Motor neuron (in vitro differentiated cells): Measurements from ENCODE around the gene ADAM15. TPM values are rescaled to one million over a fixed set of nuclear protein-coding genes. Genes with fewer than 3 reads are reported as not detected.

Source experiments
- ATAC-seq, 8 experiments: fragments of 200-7000 bp; cut with Tn5 transposase; replicated peaks in 6 of 8; 2 replicates each; pipeline ENCODE4 v1.8.0; 2021; ENCODE audit warnings: mild to moderate bottlenecking in 8 of 8, moderate library complexity in 8 of 8
- H3K27ac ChIP-seq, 2 donors: fragments of 250-450 bp; sonication (Bioruptor Pico); 2 replicates each; pipeline ENCODE4 v1.9.0; 2021; ENCODE audit warnings: antibody characterized with exemption in 2 of 2, mild to moderate bottlenecking in 2 of 2, moderate library complexity in 1 of 2
- H3K4me1 ChIP-seq, 2 donors: fragments of 250-450 bp; sonication (Bioruptor Pico); replicated peaks in 1 of 2; 2 replicates each; pipeline ENCODE4 v1.6.1; 2021; ENCODE audit warnings: antibody characterized with exemption in 2 of 2, mild to moderate bottlenecking in 2 of 2, moderate library complexity in 1 of 2
- H3K4me3 ChIP-seq, 5 donors: fragments of 250-450 bp; sonication (Bioruptor Pico); 2 replicates each; pipeline ENCODE4 v1.9.0; 2021; ENCODE audit warnings: antibody characterized with exemption in 5 of 5, mild to moderate bottlenecking in 5 of 5, moderate library complexity in 4 of 5
- WGBS, 10 experiments: fragments of 450-650 bp; shearing (Covaris generic); methylation state at CpG; one replicate each; pipeline ENCODE4 v1.0.0; 2022; 5-methylcytosine and 5-hydroxymethylcytosine counted together
- in situ Hi-C, 9 experiments: fragments of 400-800 bp; cut with MboI; loops; one replicate each; pipeline ENCODE4 v1.15.0; 2021; ENCODE audit warnings: low sequenced_read_pairs in 9 of 9, low pct_unique_long_range_greater_than_20kb in 2 of 9; ENCODE audit not compliant: unreplicated experiment in 9 of 9
- total RNA-seq, 8 experiments: library from RNA; unstranded; fragments of 300-600 nt; gene quantifications; 2 replicates each; pipeline versions ENCODE4 v1.2.3 to v1.2.4, GENCODE V29; 2022

The ADAM15 gene
- total RNA-seq, 8 experiments from 2014 or later = 15.7 to 76.9 (median 28.1) TPM

GRCh38 chr1:155029513-155030242 is 21.4 kb upstream of the ADAM15 start:
- 20 to 82% (median 60%) methylated on average over 1 to 9 of the region's 16 CpGs; no CpG with 5 or more reads in 5 of the 10 experiments for WGBS, 10 experiments
- Histone ChIP-seq H3K27ac (no peak overlapping the region), H3K4me3 (no peak overlapping the region), H3K4me1 (no peaks in the 10 kb centered on the region)
- ATAC-seq = peak in 3 of 8 experiments; percentile 7 to 36 (median 16)
- in situ Hi-C loops = no loop called here

DNA sequence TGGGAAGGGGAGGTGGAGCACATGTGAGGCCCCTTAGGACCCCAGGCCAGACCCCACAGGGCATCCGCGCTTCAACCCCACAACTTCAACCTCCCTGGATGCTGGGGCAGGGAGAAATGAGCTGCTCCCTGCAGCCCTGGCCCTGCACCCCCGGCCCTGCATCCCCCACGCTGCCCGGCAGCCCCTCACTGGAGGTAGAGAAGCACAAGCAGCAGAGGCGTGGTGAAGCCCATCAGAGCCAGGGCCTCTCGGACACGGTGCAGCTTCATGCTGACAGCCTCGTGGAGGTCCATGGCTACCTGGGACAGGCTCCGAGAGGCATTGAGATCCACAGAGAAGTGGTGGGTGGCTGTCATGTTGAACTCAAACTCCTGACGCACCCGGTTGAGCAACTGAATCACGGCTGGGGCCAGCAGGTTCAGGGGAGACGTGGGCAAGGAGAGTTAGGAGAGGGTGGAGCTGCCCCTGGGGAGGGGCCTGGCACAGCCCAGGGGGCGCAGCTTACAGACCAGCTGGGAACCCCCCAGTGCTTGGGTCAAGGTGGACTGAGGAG is 20.8 kb upstream of the ADAM15 start:
- WGBS, 10 experiments = 85 to 100% (median 96%) methylated on average over 1 to 4 of the region's 15 CpGs; no CpG with 5 or more reads in 6 of the 10 experiments
- no peak overlapping the region for H3K27ac ChIP-seq

GRCh38 chr1:155030899-155031298 is 20.2 kb upstream of the ADAM15 start:
- Histone ChIP-seq H3K4me1 (no peaks in the 10 kb centered on the region), H3K4me3 (no peak overlapping the region), H3K27ac (no peak overlapping the region)
- in situ Hi-C loops = no loop called here
- no peak for ATAC-seq
- 21 to 100% (median 69%) methylated on average over 1 to 7 of the region's 11 CpGs; no CpG with 5 or more reads in 4 of the 10 experiments for WGBS, 10 experiments

More for the DNA sequence above, 20.8 kb upstream of the ADAM15 start:
- ATAC-seq = peak in 1 of 8 experiments; percentile 20
- no peak overlapping the region for H3K4me3 ChIP-seq
- H3K4me1 ChIP-seq = no peaks in the 10 kb centered on the region
- in situ Hi-C loops = no loop called here

- no peak for ATAC-seq
- Histone ChIP-seq H3K27ac (no peak overlapping the region), H3K4me3 (no peak overlapping the region), H3K4me1 (no peaks in the 10 kb centered on the region)
- WGBS, 10 experiments = 51 to 100% (median 90%) methylated on average over 1 to 5 of the region's 12 CpGs; no CpG with 5 or more reads in 7 of the 10 experiments
- in situ Hi-C loops = no loop called here
Observed at GRCh38 chr1:155032886-155033285, 18.2 kb upstream of the ADAM15 start.

DNA sequence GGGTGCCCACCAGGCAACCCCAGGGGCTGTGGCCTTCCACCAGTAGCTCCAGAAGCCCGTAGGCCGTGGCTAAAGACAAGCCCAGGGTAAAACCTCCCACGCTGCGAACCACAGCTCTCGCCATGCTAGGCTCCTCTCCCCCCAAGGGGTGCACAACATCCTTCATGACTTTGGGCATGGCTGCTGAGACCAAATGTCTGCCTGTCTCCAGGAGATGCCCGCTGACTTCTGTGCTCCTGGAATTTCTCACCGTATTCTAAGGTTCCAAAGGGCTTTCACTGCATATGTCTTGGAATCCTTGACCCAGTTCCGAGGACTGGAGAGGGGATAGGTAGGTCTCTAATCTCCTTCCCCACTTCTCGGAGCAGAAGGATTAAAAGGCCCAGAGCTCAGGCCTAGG is 17.6 kb upstream of the ADAM15 start, which contains the start of the genes DCST1 and DCST2:
DCST1 (plus strand) TSS at position 301 of the 400 bp plus-strand sequence. CDS start 213 bp downstream, outside the sequence.
DCST2 (minus strand) TSS at position 258 of the 400 bp plus-strand sequence; CDS start at position 178, 80 bp downstream.
- H3K27ac ChIP-seq = no peak within 1 kb of the TSS
- ATAC-seq = no peak
- no peaks in the 10 kb centered on the region for H3K4me1 ChIP-seq
- 80 to 100% (median 88%) methylated on average over 1 to 9 of the region's 9 CpGs; no CpG with 5 or more reads in 2 of the 10 experiments for WGBS, 10 experiments
- H3K4me3 ChIP-seq = no peak within 1 kb of the TSS
- in situ Hi-C loops = no loop called here

GRCh38 chr1:155034318-155035208 is 16.6 kb upstream of the ADAM15 start:
- no peak overlapping the region for H3K27ac ChIP-seq
- no peaks in the 10 kb centered on the region for H3K4me1 ChIP-seq
- no peak overlapping the region for H3K4me3 ChIP-seq
- no peak for ATAC-seq
- in situ Hi-C loops = no loop called here
- WGBS, 10 experiments = 58 to 94% (median 80%) methylated on average over 4 to 15 of the region's 20 CpGs; no CpG with 5 or more reads in 2 of the 10 experiments

- H3K4me1 ChIP-seq = no peaks in the 10 kb centered on the region
- WGBS, 10 experiments = 70 to 91% (median 89%) methylated on average over 1 to 2 of the region's 2 CpGs; no CpG with 5 or more reads in 4 of the 10 experiments
- H3K4me3 ChIP-seq = no peak overlapping the region
- no peak overlapping the region for H3K27ac ChIP-seq
- no peak for ATAC-seq
- in situ Hi-C loops = no loop called here
Observed at GRCh38 chr1:155035936-155036335, 15.2 kb upstream of the ADAM15 start.

- H3K27ac ChIP-seq = no peak overlapping the region
- in situ Hi-C loops = no loop called here
- H3K4me3 ChIP-seq = no peak overlapping the region
- no peaks in the 10 kb centered on the region for H3K4me1 ChIP-seq
- 20 to 94% (median 83%) methylated on average over 1 to 2 of the region's 3 CpGs; no CpG with 5 or more reads in 3 of the 10 experiments for WGBS, 10 experiments
- ATAC-seq = peak in 4 of 8 experiments; percentile 6 to 43 (median 27)
Observed at GRCh38 chr1:155037043-155037442, 14.1 kb upstream of the ADAM15 start.

GRCh38 chr1:155037851-155038441 is 13.2 kb upstream of the ADAM15 start:
- WGBS, 10 experiments = 40 to 100% (median 81%) methylated on average over 1 to 6 of the region's 6 CpGs; no CpG with 5 or more reads in 1 of the 10 experiments
- H3K4me3 ChIP-seq = no peak overlapping the region
- in situ Hi-C loops = no loop called here

DNA sequence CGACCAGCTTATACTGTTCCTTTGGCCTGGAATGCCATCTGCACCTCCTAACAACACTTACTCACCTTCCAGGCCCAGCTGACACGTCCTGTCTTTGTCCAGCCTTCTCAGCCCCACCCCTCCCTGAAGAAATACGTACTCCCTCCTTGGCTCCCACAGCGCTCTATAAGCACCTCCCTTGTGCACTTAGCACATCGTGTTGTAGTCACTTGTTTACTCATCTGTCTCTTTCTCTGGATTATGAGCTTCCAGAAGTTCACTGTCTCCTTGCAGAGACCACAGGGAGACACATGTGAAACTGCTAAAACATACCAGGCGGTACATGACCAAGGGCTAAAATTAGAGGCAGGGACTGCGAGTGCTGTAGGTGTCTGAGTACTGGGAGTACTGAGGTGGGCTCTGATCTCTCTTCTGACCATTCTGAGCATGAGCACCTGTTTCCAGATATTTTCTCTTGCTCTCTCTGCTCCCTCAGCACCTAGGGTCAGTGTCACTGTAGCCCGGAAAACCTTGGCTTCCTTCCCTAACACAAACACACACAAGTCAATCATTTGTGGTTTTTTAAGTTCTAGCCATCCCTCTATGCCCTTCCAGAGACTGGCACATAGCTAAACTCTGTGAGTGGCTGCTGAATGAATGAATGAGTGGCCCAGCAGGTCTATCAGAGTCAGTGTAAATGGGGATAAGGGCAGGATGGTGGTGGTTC is 12.4 kb upstream of the ADAM15 start:
- no peaks in the 10 kb centered on the region for H3K4me1 ChIP-seq
- H3K27ac ChIP-seq = no peak overlapping the region
- 20 to 80% (median 50%) methylated on average over 1 to 8 of the region's 8 CpGs; no CpG with 5 or more reads in 1 of the 10 experiments for WGBS, 10 experiments
- H3K4me3 ChIP-seq = no peak overlapping the region
- in situ Hi-C loops = no loop called here
- ATAC-seq = peak in 7 of 8 experiments; percentile 39 to 100 (median 72)

More at GRCh38 chr1:155037851-155038441, 13.2 kb upstream of the ADAM15 start:
- no peak for ATAC-seq
- Histone ChIP-seq H3K27ac (no peak overlapping the region), H3K4me1 (no peaks in the 10 kb centered on the region)

DNA sequence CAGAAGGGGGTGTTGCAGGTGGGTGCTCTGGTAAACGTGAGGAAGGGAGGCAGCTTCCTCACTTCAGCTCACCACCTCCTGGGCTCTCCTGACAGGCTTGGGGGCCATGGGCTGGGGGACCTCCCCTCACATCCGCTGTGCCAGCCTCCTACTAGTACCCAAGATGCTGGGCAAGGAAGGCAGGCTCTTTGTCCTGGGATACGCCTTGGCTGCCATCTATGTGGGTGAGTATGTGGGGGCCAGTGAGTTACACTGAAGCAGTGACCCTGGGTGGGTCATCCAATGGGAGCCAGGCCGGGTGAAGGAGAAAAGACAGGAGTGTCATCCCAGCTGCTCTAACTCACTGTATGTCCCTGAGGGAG is 11.8 kb upstream of the ADAM15 start:
- in situ Hi-C loops = no loop called here
- H3K27ac ChIP-seq = no peak overlapping the region
- H3K4me3 ChIP-seq = no peak overlapping the region
- no peak for ATAC-seq
- WGBS, 10 experiments = 30 to 83% (median 78%) methylated on average over 1 to 4 of the region's 4 CpGs; no CpG with 5 or more reads in 6 of the 10 experiments
- H3K4me1 ChIP-seq = no peaks in the 10 kb centered on the region
